Esophagus mucosa (tissue), 1 donor: Measurements from ENCODE around the gene SGK1. TPM values are rescaled to one million over a fixed set of nuclear protein-coding genes. Genes with fewer than 3 reads are reported as not detected.
"Not testable (repeated sequence)": the region's sequence is repeated elsewhere in the genome, so short reads cannot be mapped to it uniquely, and the experiment has no call there.

ENCODE experiments used
- ATAC-seq: fragments of 200-7000 bp; cut with Tn5 transposase; one replicate; pipeline ENCODE4 v1.9.1; 2020
- total RNA-seq: library from RNA; stranded (reverse); gene quantifications from one replicate; pipeline ENCODE4 v1.2.4, GENCODE V29; 2023
- donor health status: DM: yes; HTN: yes; CAD: no.

Gene SGK1
- total RNA-seq, 1 donor from 2014 or later, result 207 TPM

DNA sequence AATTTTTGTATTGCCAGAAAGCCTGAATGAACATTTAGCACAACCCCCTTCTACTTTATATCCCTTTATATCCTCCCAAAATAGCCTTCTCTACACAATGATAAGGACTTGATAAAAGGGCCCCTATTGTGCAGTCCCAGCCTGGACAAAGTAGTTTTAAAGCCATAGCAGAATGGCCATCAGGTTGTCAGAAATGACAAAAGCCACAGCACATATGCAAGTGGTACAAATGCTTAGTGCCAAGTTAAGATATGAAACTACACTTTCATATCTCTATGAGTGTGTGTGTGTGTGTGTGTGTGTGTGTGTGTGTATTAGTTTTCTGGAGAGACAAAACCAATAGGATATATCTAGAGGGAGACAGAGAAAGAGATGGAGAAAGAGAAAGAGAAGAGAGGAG is 132.6 kb downstream of the SGK1 start:
- ATAC-seq, result no peak

DNA sequence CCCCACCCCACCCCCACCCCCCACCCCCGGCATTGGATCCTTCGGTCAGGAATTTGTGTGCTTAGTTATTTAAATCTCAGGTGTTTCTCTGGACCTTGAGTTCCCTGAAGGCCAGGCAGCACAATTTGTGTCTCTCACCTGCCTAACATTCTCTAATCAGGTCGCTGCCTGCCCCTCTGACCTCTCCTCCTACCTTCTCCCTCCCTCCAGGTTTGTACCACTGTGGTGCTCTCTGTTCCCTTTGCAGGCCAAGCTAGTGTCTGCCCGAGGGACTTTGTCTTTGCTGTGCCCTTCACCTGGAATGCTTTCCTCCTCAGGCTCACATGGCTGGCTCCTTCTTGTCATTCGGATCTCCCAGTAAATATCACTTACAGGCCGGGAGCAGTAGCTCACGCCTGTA is 134.1 kb downstream of the SGK1 start:
- no peak for ATAC-seq

DNA sequence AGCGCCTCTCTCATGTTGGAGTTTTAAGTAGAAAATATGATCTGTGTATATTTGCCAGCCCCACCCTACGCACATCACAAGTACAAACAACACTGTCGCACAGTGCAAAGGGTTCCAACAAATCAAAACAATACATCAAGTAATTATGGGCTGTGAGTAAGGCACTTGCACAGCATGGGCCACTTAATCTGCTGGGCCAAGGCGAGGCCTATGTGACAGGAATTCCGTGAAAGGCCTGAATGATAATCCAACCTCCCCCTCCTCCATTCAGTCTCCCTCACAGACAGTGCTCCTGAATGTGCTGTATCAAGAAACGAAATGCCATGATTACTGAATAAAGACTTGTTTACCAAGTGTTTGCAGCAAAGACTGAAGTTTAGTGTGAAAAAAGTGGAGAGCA is 135.4 kb downstream of the SGK1 start:
- no peak for ATAC-seq

DNA sequence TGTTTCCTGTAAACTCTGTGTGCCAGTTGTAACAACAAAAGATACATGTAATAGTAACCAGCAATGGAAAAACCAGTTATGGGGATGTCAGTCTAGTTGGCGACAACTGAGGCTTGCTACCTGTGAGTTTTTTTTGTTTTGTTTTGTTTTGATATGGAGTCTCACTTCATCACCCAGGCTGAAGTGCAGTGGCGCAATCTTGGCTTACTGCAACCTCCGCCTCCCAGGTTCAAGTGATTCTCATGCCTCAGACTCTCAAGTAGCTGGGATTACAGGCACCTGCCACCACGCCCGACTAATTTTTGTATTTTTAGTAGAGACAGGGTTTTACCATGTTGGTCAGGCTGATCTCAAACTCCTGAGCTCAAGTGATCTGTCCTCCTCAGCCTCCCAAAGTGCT is 136.2 kb downstream of the SGK1 start:
- ATAC-seq, result peak; percentile 17

DNA sequence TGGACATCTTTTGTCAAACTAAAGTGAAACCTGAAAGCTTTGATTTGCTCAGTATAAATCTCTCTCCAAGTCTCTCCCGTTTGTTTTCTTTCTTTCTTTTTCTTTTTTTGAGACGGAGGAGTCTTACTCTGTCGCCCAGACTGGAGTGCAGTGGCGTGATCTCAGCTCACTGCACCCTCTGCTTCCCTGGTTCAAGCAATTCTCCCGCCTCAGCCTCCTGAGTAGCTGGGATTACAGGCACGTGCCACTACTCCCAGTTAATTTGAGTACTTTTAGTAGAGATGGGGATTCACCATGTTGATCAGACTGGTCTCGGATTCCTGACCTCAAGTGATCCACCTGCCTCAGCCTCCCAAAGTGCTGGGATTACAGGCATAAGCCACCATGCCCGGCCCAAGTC is 136.7 kb downstream of the SGK1 start:
- not testable (repeated sequence) for ATAC-seq

DNA sequence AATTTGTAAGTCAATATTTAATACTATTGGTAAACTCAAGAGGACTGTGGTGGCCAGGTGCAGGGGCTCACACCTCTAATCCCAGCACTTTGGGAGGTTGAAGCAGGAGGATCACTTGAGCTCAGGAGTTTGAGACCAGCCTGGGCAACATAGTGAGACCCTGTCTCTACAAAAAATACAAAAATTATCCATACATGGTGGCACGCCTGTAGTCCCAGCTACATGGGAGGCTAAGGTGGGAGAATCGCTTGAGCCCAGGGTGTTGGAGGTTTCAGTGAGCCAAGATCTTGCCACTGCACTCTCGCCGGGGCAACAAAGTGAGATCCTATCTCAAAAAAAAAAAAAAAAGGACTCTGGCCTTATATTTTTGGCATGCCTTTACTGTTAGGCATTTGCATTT is 137.4 kb downstream of the SGK1 start:
- not testable (repeated sequence) for ATAC-seq

DNA sequence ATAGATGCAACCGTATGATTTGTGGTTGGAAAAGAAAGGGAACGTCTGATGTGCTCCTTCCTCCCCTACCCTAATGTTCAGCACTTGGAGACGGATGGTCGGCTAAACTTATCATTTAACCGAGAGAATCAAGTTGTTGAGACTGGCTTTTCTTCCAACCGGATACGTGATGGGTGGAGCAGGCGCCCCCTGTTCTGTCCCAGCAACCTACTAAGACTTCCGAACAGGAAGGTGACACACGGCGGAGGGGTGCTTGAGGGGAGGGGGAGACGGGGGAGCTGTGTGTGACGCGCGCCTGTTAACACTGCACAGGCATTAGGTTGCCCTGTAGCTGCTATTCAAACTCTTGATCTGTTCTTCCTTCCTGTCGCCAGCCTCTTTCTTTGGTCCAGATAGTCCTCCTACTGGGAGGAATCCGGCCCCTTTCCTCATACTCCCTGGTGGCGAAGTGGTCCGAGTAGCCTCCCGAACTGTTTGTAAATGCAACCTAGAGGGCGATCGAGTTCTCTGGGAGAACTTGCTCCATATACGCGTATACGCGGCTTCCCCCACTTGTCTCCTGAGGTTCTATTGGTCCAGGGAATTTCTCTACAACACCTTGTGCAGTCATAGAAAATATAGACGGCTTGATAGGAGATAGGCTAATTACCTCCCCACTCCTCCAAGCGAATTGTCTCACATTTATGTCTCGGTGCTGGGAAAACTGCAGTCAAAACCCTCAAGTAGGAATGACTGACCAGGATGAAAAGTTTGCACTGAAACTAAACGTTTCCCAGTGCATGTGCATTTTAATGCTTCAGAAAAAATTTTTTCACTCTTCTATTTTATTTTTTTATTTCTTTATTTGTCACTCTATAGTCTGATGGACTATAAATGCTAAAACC is 139.5 kb downstream of the SGK1 start:
- peak; percentile 38 for ATAC-seq

DNA sequence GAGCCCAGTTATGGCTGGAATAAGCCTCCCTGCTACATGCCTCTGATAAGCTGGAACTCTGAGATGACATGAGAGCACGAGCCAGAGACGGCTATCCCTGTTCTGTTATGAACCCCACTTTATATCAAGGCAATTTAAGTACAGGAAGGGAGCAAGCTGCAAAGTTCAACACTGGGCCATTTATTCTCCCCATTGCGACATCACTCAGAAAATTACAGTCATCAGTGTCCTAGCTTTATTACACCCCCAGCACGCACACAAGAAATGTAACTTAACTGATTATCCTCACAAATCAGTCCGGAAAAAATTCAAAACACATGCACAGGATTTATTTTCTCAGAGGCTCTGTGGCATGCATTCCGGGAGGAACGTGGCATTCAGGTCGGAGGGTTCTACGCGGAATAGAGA is 140.2 kb downstream of the SGK1 start:
- no peak for ATAC-seq

DNA sequence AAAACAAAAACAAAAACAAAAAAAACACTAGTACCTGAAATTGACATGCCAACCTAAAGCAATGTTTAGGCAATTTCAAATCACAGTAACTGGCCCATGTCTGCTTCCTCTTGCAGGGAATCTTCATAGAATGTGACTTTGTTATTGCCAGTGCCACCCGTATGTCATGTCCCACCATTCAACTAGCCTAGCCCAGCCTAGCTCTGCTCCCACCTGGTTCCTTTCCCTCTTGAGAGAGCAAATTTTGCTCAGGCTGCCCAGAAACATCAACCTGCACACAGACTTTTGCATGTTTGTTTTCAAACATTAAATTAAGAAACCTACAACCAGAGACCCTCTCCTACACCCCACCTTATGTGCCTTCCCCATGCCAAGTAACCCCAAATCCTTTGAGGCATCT is 140.7 kb downstream of the SGK1 start:
- no peak for ATAC-seq

DNA sequence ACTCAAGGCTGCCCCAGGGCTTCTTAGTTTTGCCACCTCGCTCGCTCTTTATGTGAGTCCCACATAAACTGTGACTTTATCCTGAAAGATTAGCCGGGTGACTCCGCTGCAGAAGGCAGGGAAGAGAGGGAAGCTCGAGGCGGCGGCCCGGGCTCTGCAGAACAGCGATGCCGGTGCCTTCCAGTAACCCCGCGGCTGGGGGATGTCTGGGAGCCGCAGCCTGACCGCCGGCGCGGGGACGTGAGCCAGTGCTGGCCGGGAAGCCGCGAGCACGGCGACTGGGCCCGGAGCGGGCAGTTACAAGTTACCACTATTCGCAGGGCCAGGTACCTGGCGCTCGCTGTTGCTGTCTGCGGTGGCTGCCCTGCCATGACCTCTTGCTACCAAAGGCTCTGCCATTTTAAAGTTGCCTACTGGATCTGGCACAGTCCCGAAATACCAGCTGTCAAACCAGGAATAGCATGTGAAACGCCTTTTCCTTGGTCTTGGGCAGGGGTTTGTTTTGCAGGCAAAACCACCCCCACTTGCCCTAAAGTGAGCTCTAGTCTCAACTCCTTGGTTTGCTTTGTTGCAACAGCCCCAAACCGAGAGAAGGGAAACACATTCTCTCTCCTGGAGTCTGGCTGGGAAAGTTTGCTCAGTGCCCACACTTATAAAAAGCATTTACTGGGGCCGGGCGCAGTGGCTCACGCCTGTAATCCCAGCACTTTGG is 141.5 kb downstream of the SGK1 start:
- no peak for ATAC-seq

DNA sequence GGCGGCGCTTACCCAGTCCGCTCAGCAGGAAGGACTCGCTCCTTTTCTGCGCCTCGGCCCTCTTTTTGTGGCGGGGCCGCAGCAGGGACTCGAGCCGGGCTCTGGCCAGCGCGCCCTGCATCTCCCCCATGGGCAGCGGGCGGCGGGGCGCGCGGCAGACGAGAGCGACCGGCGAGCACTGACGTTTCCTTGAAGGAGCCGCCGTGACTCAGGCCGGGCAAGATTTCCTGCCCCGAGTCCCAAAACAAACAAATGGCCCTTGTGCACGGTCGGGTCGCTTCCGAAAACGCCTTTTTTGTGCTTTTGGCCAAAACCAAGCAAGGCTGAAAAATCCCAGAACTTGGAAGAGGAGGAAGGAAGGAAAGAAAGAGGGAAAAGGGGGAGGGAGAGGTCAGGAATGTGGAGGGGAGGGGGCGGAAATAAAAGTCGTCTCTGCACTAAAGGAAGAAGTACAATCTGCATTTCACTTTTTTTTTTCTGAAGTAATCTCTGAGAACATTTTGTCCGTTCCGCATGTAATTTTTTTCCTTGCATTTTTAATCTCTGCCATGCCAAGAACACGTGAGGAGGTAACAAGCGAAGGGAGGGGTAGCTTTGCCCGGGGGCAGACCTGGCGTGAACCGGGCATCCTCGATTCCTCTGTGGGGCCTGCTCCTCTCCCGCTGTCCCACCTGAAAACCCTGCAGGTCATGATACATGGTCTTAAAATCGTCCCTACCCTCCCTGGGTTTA is 142.2 kb downstream of the SGK1 start:
- peak; percentile 48 for ATAC-seq

DNA sequence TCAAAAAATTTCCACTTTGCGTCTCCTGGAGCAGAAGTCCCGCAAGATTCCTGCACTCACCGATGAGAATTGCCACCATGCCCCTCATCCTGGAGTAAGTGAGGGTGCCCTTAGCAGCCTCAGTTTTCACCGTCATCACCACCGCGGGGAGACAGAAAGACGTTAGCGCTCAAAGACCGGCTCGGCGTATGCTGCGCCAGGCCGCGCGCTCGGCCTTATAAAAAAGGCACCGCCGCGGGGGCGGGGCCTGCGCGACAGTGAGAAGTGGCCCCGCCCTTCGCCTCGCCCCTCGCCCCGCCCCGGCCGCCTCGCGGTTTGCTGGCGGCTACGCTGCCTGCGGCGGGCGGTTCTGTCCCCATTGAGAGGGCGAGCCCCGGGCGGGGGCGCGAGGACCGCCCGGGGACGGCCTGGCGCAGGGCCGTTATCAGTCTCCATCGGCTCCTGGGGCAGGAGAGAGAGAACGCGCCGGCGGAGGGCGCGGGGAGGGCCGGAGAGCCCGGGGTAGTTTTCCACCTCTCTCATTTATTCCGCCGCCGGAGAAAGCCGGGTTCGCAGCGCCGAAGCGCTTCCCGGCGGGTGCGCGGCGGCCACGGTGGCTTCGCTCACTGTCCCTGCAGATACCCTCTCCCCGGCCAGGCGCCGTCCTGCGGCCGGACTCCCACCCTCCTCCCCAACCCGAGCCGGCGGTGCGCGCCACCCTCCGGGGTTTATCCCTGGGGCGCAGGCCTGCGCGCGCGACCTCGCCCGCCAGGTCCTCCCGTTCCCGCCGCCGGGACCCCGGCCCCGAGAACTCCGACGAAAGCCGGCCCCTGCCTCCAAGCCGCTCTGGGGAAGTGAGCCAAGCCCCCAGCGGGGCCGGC is 143.0 kb downstream of the SGK1 start:
- peak; percentile 88 for ATAC-seq

DNA sequence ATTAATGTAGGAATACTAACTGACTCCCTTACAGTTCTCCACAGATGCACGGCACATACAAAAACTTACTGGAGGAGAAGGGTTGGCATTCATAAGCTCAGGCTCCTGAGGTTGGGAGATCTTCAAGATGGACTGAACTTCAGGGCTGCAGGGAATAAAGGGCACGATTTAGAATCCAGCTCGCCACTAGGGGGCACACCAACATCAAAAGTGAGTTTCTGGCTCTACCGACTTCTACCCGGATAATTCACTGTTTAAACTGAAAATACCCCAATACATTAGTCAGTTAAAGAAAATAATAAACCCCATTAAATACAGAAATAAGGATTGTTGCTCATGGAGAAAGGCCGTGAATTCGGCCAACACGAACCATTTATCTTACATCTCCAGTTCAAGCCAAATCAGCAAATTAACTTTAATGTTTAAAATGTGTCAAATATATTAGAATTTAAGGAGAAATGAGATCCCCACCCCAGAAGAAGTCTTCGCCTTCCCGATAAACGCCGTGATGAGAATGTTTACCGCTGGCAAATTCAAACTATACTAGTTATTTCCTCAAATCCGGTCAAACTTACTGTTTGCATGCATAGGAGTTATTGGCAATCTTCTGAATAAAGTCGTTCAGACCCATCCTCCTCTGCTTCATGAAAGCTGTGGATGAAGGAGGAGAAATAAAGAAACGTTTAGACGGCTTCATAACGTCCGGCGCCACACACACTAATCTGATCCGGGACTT is 143.8 kb downstream of the SGK1 start:
- ATAC-seq, result peak; percentile 42

DNA sequence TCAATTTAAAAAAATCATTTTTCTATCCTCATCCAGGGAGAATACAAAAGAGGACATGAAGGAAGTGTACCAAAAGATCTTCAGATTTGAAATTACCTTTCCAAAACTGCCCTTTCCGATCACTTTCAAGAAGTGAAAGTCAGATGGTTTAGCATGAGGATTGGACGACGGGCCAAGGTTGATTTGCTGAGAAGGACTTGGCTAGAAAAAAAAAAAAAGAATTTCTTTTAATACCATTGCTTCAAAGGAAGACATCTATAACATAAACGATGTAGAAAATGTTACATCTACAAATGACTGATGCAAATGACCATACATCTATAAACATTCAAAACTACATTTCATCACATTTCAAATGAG is 144.6 kb downstream of the SGK1 start:
- ATAC-seq, result no peak

DNA sequence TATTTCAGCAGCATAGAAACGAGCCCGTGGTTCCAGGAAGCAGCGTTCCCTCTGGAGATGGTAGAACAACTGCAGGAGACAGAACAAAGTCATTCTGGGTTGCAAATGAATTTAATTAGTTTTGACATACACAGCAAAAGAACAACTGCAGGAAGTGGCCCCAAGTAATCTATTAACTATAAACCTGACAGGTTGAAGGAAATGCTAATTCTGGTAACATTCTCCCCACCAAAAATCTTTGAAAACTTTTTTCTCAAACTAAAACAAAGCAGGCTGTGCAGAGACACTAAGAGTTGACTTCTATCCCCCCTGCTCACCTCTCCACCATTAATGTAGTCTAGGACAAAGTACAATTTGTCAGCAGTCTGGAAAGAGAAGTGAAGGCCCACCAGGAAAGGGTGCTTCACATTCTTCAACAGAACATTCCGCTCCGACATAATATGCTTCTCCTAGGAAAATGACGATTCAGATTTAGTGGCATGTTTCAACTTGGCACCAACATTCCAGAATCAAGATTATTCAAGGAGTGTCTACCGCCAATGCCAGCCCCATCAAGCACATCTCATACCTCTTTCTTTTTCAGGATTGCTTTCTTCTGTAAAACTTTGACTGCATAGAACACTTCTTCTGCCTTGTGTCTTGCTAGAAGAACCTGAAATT is 145.1 kb downstream of the SGK1 start:
- no peak for ATAC-seq

DNA sequence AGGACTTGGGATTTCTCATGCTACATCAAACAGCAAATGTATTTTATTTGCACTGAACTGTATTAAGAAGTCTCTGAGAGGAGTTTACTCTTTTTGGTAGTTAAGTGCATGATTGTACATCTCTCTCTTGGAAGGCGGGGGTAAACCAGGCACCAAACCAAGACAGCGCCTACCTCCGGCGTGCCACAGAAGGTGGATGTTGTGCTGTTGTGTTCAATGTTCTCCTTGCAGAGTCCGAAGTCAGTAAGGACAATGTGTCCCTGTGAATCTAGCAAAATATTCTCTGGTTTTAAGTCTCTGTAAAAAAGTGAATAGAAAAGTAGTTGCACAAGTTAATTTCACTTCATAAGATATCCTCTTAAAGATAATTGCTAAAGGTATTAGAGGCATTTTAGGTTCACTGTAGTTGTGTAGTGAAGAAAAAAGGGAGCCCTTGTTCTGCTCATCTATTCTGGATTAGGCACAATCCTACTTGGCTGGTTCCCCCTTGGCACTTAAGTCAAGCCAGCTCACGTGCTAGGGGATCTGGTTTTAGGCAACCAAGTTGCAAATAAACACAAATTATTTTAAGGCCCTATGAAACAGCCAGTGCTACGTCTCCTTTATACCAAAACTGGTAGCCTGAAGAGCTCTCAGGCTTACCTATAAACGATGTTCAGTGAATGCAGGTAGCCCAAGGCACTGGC is 145.7 kb downstream of the SGK1 start:
- no peak for ATAC-seq

DNA sequence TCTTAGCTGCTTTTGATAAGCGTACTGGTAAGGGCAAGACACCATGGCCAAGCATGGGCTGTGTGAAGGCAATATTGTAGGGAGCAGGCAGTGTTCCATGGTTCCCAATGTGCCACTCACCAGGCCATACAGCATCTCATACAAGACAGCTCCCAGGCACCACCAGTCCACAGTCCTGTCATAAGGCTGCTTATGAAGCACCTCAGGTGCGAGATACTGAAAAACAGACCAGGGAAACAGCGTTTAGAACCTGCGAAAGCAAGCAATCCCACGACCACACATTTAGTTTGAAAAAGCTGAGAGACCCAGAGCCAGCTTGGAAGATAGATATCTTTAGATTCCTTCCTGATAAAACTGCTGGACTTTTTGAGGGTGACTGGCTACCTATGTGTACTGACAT is 146.4 kb downstream of the SGK1 start:
- no peak for ATAC-seq

DNA sequence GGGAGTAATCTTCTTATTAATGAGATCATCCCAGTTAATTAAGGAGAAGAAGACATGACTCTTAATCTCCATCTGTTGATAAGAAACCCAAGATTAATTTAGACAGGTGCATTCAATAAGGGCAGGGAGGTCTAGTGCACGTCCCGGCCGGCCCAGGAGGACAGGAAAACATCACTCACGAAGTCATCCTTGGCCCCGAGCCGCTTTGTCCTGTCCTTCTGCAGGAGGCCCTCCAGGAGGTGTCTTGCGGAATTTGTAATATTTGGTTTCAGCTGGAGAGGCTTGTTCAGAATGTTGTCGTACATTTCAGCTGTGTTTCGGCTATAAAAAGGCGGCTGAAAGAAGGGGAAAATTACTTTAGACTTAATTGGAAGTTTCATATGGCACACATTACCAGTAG is 147.1 kb downstream of the SGK1 start:
- no peak for ATAC-seq

DNA sequence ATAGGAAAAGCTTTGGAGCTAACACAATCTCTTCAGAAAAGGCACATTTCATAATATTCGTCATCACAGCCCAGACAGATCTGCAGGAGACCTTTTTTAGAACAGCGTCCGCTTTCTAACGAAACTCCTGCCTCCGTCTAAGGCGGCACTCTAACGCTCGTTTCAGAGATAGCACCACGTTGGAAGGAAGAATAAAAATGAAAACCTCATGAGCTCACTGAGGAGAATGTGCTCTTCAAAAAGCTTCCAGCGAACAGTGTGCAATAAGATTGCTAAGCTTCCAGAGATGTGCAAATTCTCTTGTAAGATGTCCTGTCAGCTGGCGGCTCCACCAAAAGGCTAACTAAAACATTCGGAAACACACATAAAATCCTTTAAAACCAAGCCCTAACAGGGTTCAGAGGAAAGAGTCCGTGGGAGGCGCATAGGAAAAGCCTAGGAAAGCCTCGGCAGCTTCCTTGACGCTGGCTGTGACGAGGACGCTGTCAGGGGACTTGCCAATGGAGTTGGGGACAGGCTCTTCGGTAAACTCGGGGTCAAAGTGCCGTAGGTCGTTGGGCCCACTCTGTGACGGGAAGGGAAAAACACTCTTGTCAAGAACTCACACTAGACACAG is 147.9 kb downstream of the SGK1 start:
- ATAC-seq, result no peak

DNA sequence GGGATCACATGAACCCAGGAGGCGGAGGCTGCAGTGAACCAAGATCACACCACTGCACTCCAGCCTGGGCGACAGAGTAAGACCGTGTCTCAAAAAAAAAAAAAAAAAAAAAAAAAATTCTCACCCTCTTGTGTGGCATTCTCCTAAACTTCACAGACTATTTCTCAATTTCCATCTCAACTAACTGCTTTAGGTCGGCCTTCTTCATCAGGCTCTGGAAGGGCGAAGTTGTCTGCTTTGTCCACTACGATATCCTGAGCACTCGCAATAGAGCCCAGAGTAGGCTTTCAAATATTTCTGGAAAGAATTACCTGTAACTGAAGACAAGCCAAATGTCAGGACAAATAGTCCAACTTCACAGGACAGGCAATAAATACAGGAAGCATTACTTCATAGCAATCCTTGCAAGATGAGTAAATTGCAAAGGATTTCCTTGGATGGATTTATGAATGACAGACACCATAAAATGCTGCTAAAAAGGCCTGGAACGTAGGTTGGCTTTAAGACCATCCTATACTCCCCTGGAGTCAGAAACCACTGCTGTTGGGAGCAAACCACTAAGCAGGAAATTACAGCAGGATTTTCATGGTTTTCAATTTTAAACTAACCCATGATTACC is 149.2 kb downstream of the SGK1 start:
- no peak for ATAC-seq
